WTC11 (cell line): Measurements from ENCODE around the gene KRT33A. TPM values are rescaled to one million over a fixed set of nuclear protein-coding genes. Genes with fewer than 3 reads are reported as not detected.

Source experiments
- ATAC-seq: fragments of 200-7000 bp; cut with Tn5 transposase; 2 replicates; pipeline ENCODE4 v1.10.0; 2021; ENCODE audit warnings: mild to moderate bottlenecking, moderate library complexity
- CTCF ChIA-PET: fragments of 300-600 bp; sonication (Branson Sonifier 250); formaldehyde crosslinking; loops from one replicate; lab custom pipeline; 2021; ENCODE audit warnings: antibody characterized with exemption; lab: Charles Lee
- POLR2A ChIA-PET: fragments of 350-600 bp; sonication (Branson Sonifier 250); formaldehyde crosslinking; loops from one replicate; lab custom pipeline; 2021; ENCODE audit warnings: antibody characterized with exemption; lab: Charles Lee
- DNase-seq: peaks from one replicate; pipeline ENCODE4 v3.0.0; 2021; ENCODE audit warnings: low spot score
- H3K27ac Mint-ChIP-seq: 2 replicates; pipeline ENCODE4 v1.8.0; 2021; ENCODE audit warnings: mixed read lengths
- H3K27me3 Mint-ChIP-seq: 2 replicates; pipeline ENCODE4 v1.8.0; 2021; ENCODE audit warnings: low read depth, mild to moderate bottlenecking, moderate library complexity, mixed read lengths
- H3K36me3 Mint-ChIP-seq: 2 replicates; pipeline ENCODE4 v1.8.0; 2021; ENCODE audit warnings: mixed read lengths
- H3K4me1 Mint-ChIP-seq: 2 replicates; pipeline ENCODE4 v1.8.0; 2022; ENCODE audit warnings: mixed read lengths
- H3K4me3 Mint-ChIP-seq: 2 replicates; pipeline ENCODE4 v1.8.0; 2021; ENCODE audit warnings: mild to moderate bottlenecking, moderate library complexity, mixed read lengths
- H3K9me3 Mint-ChIP-seq: 2 replicates; pipeline ENCODE4 v1.8.0; 2021; ENCODE audit warnings: mixed read lengths
- AR ChIP-seq: fragments of 250-450 bp; sonication (Bioruptor Pico); IDR thresholded peaks from 2 replicates; pipeline ENCODE4 v1.9.0; 2021; ENCODE audit warnings: mild to moderate bottlenecking
- ZNF138 ChIP-seq: sonication (generic); formaldehyde crosslinking; conservative IDR thresholded peaks from 2 replicates; pipeline ENCODE4 v1.8.1; 2022; ENCODE audit warnings: mild to moderate bottlenecking, moderate library complexity, missing genetic modification reagents
- ZNF317 ChIP-seq: sonication (generic); formaldehyde crosslinking; IDR thresholded peaks from 2 replicates; pipeline ENCODE4 v1.8.1; 2023; ENCODE audit warnings: low read depth, mild to moderate bottlenecking, moderate library complexity, missing genetic modification reagents, borderline replicate concordance
- total RNA-seq: library from RNA; stranded (reverse); gene quantifications from 3 replicates; pipeline ENCODE4 v1.2.3, GENCODE V29; 2021

The KRT33A gene
- total RNA-seq, 1 experiment from 2014 or later, result not detected

- Mint-ChIP-seq H3K27ac (no peak overlapping the region), H3K36me3 (no peaks in the 10 kb centered on the region), H3K27me3 (no peaks in the 10 kb centered on the region; the same call in 1 of the 2 replicates), H3K4me3 (no peak overlapping the region), H3K9me3 (peaks cover 6% of the 10 kb centered on the region; the same call in 1 of the 2 replicates), H3K4me1 (peaks cover 7% of the 10 kb centered on the region; the same call in 1 of the 2 replicates)
- DNase-seq (no peak), ATAC-seq (no peak)
- ChIA-PET POLR2A (no interaction called here), CTCF (no interaction called here)
- TF ChIP-seq AR (CRISPR knock-in tag), result no peak
- TF ChIP-seq ZNF138 (CRISPR knock-in tag), result no peak
- TF ChIP-seq ZNF317 (CRISPR knock-in tag), result no peak
Measured at GRCh38 chr17:41296846-41297245, 53.8 kb downstream of the KRT33A start.

Other genes starting within 250 kb of the KRT33A start
- not detected in 3 replicates for gene KRTAP4-16, start 248.6 kb downstream of the KRT33A start, total RNA-seq
- gene KRTAP4-9, start 245.4 kb downstream of the KRT33A start, total RNA-seq, result not detected in 3 replicates
- gene KRTAP4-11, start 232.5 kb downstream of the KRT33A start, total RNA-seq, result not detected in 3 replicates
- not detected in 3 replicates for gene KRTAP4-12, start 226.6 kb downstream of the KRT33A start, total RNA-seq
- gene KRTAP4-6, start 210.3 kb downstream of the KRT33A start, total RNA-seq, result not detected in 3 replicates
- not detected in 3 replicates for gene KRTAP4-5, start 201.0 kb downstream of the KRT33A start, total RNA-seq
- gene KRTAP4-4, start 190.1 kb downstream of the KRT33A start, total RNA-seq, result not detected in 3 replicates
- not detected in 3 replicates for gene KRTAP4-3, start 182.6 kb downstream of the KRT33A start, total RNA-seq
- gene KRTAP4-2, start 172.6 kb downstream of the KRT33A start, total RNA-seq, result not detected in 3 replicates
- gene KRTAP4-1, start 165.9 kb downstream of the KRT33A start, total RNA-seq, result not detected in 3 replicates
- gene KRTAP9-1, start 160.9 kb downstream of the KRT33A start, total RNA-seq, result not detected in 3 replicates
- gene KRTAP9-2, start 124.2 kb downstream of the KRT33A start, total RNA-seq, result not detected in 3 replicates
- not detected in 3 replicates for gene KRTAP9-3, start 118.4 kb downstream of the KRT33A start, total RNA-seq
- not detected in 3 replicates for gene KRTAP9-8, start 112.8 kb downstream of the KRT33A start, total RNA-seq
- gene KRTAP9-4, start 101.1 kb downstream of the KRT33A start, total RNA-seq, result not detected in 3 replicates
- gene KRTAP9-9, start 95.4 kb downstream of the KRT33A start, total RNA-seq, result not detected in 3 replicates
- gene KRTAP9-6, start 85.5 kb downstream of the KRT33A start, total RNA-seq, result not detected in 3 replicates
- gene KRTAP9-7, start 75.1 kb downstream of the KRT33A start, total RNA-seq, result not detected in 3 replicates
- not detected in 3 replicates for gene KRTAP29-1, start 48.0 kb downstream of the KRT33A start, total RNA-seq
- gene KRTAP16-1, start 41.5 kb downstream of the KRT33A start, total RNA-seq, result not detected in 3 replicates
- gene KRTAP17-1, start 35.1 kb downstream of the KRT33A start, total RNA-seq, result not detected in 3 replicates
- gene KRT33B, start 19.0 kb upstream of the KRT33A start, total RNA-seq, result not detected in 3 replicates
- not detected in 3 replicates for gene KRT34, start 31.5 kb upstream of the KRT33A start, total RNA-seq
- not detected in 3 replicates for gene KRT31, start 46.8 kb upstream of the KRT33A start, total RNA-seq
- gene KRT37, start 73.8 kb upstream of the KRT33A start, total RNA-seq, result not detected in 3 replicates
- gene KRT38, start 90.2 kb upstream of the KRT33A start, total RNA-seq, result not detected in 3 replicates
- gene KRT32, start 116.6 kb upstream of the KRT33A start, total RNA-seq, result not detected in 3 replicates
- gene KRT35, start 130.3 kb upstream of the KRT33A start, total RNA-seq, result not detected in 3 replicates
- not detected in 3 replicates for gene KRT36, start 139.1 kb upstream of the KRT33A start, total RNA-seq
- gene KRT13, start 154.8 kb upstream of the KRT33A start, total RNA-seq, result not detected in 3 replicates
- 0.34 to 0.55 TPM (median 0.37 TPM) in 3 replicates for gene KRT15, start 168.1 kb upstream of the KRT33A start, total RNA-seq
- gene KRT19, start 177.5 kb upstream of the KRT33A start, total RNA-seq, result 110 to 130 TPM (median 124 TPM) in 3 replicates
- gene KRT9, start 221.2 kb upstream of the KRT33A start, total RNA-seq, result not detected in 3 replicates
- gene KRT14, start 236.1 kb upstream of the KRT33A start, total RNA-seq, result not detected in 3 replicates